Muscle of leg (tissue), 11 donors: Measurements from ENCODE around the gene DIO3. TPM values are rescaled to one million over a fixed set of nuclear protein-coding genes. Genes with fewer than 3 reads are reported as not detected.

ENCODE experiments used
- DNase-seq: peaks from one replicate; pipeline ENCODE4 v3.0.0; 2013
- H3K27ac ChIP-seq: one replicate; pipeline ENCODE4 v1.5.1; 2013; ENCODE audit warnings: mild to moderate bottlenecking, low read length, control low read depth
- H3K27me3 ChIP-seq: one replicate; pipeline ENCODE4 v1.6.1; 2013; ENCODE audit warnings: low read length; ENCODE audit not compliant: control insufficient read depth, insufficient read depth
- H3K36me3 ChIP-seq: one replicate; pipeline ENCODE4 v1.6.1; 2013; ENCODE audit warnings: low read length; ENCODE audit not compliant: control insufficient read depth, insufficient read depth
- H3K4me1 ChIP-seq: one replicate; pipeline ENCODE4 v1.6.1; 2013; ENCODE audit warnings: low read length; ENCODE audit not compliant: control insufficient read depth, insufficient read depth
- H3K4me3 ChIP-seq: one replicate; pipeline ENCODE4 v1.5.1; 2013; ENCODE audit warnings: low read length, control low read depth
- H3K9me3 ChIP-seq: replicated peaks from 2 replicates; pipeline ENCODE4 v1.6.1; 2013; ENCODE audit warnings: low read depth, low read length; ENCODE audit not compliant: control insufficient read depth
- WGBS: methylation state at CpG from one replicate; pipeline ENCODE4 v1.1.5; 2013; ENCODE audit warnings: missing lambda C conversion rate; ENCODE audit not compliant: insufficient coverage; 5-methylcytosine and 5-hydroxymethylcytosine counted together
- polyA plus RNA-seq, 8 donors: library from polyadenylated mRNA; unstranded; fragments of 120-200 nt; gene quantifications; one replicate each; pipeline versions ENCODE4 v1.2.1 to v1.2.3, GENCODE V29; 2013; ENCODE audit warnings: inconsistent platforms in 1 of 8, low replicate concordance in 1 of 8; ENCODE audit not compliant: insufficient read length in 8 of 8, insufficient read depth in 1 of 8
- total RNA-seq: library from RNA; stranded (reverse); fragments of 120-200 nt; gene quantifications from one replicate; pipeline ENCODE4 v1.2.4, GENCODE V29; 2013

DIO3 gene
- total and polyA plus RNA-seq, 9 donors, result 2.9 to 7.0 (median 5.2) TPM

- no peaks in the 10 kb centered on the region for H3K36me3 ChIP-seq
- H3K27ac ChIP-seq, result no peak overlapping the region
- peaks cover 11% of the 10 kb centered on the region for H3K9me3 ChIP-seq
- WGBS, result 85% methylated on average over 7 of the region's 7 CpGs
- H3K4me1 ChIP-seq, result peaks cover 10% of the 10 kb centered on the region
- no peak overlapping the region for H3K4me3 ChIP-seq
- peaks cover 63% of the 10 kb centered on the region for H3K27me3 ChIP-seq
- no peak for DNase-seq
Measured at GRCh38 chr14:101557321-101557695, 4.0 kb upstream of the DIO3 start.

- H3K4me3 ChIP-seq, result no peak overlapping the region
- 77% methylated on average over 7 of the region's 11 CpGs for WGBS
- H3K4me1 ChIP-seq, result peaks cover 14% of the 10 kb centered on the region
- peaks cover 14% of the 10 kb centered on the region for H3K9me3 ChIP-seq
- H3K27me3 ChIP-seq, result peaks cover 70% of the 10 kb centered on the region
- no peak overlapping the region for H3K27ac ChIP-seq
- DNase-seq, result peak; percentile 63
- H3K36me3 ChIP-seq, result no peaks in the 10 kb centered on the region
Measured at GRCh38 chr14:101557811-101558738, 3.2 kb upstream of the DIO3 start.

- WGBS, result no CpG with 5 or more reads among the region's 1 CpG
- peaks cover 21% of the 10 kb centered on the region for H3K4me1 ChIP-seq
- H3K4me3 ChIP-seq, result peak overlapping the region; percentile 45
- no peak overlapping the region for H3K27ac ChIP-seq
- peaks cover 76% of the 10 kb centered on the region for H3K27me3 ChIP-seq
- peaks cover 14% of the 10 kb centered on the region for H3K9me3 ChIP-seq
- no peaks in the 10 kb centered on the region for H3K36me3 ChIP-seq
- DNase-seq, result no peak
Measured at GRCh38 chr14:101558739-101559240, 2.5 kb upstream of the DIO3 start.

- Histone ChIP-seq H3K36me3 (no peaks in the 10 kb centered on the region), H3K4me1 (peaks cover 26% of the 10 kb centered on the region), H3K4me3 (peak overlapping the region; percentile 45), H3K9me3 (peaks cover 14% of the 10 kb centered on the region), H3K27ac (no peak overlapping the region), H3K27me3 (peaks cover 76% of the 10 kb centered on the region)
- WGBS, result 30% methylated on average over 4 of the region's 9 CpGs
- no peak for DNase-seq
Measured at GRCh38 chr14:101559250-101559623, 2.1 kb upstream of the DIO3 start.

GRCh38 chr14:101559624-101560533, 1.4 kb upstream of the DIO3 start:
- peak; percentile 60 for DNase-seq
- no peak overlapping the region for H3K27ac ChIP-seq
- peaks cover 80% of the 10 kb centered on the region for H3K27me3 ChIP-seq
- peaks cover 14% of the 10 kb centered on the region for H3K9me3 ChIP-seq
- WGBS, result under 1% methylated on average over 113 of the region's 113 CpGs
- peaks cover 28% of the 10 kb centered on the region for H3K4me1 ChIP-seq
- H3K4me3 ChIP-seq, result peak overlapping the region; percentile 45
- H3K36me3 ChIP-seq, result no peaks in the 10 kb centered on the region

- H3K27me3 ChIP-seq, result peaks cover 88% of the 10 kb centered on the region
- H3K4me3 ChIP-seq, result no peak overlapping the region
- H3K4me1 ChIP-seq, result peaks cover 28% of the 10 kb centered on the region
- H3K27ac ChIP-seq, result no peak overlapping the region
- DNase-seq, result no peak
- no peaks in the 10 kb centered on the region for H3K36me3 ChIP-seq
- H3K9me3 ChIP-seq, result peaks cover 14% of the 10 kb centered on the region
- WGBS, result under 1% methylated on average over 106 of the region's 106 CpGs
Measured at GRCh38 chr14:101560534-101561113, 671 bp upstream of the DIO3 start.

- peaks cover 14% of the 10 kb centered on the region for H3K9me3 ChIP-seq
- H3K36me3 ChIP-seq, result no peaks in the 10 kb centered on the region
- H3K4me1 ChIP-seq, result peaks cover 28% of the 10 kb centered on the region
- no peak for DNase-seq
- WGBS, result 67% methylated on average over 51 of the region's 51 CpGs
- H3K4me3 ChIP-seq, result no peak overlapping the region
- peaks cover 91% of the 10 kb centered on the region for H3K27me3 ChIP-seq
- H3K27ac ChIP-seq, result no peak overlapping the region
Measured at GRCh38 chr14:101561897-101562490, 699 bp downstream of the DIO3 start.

- Histone ChIP-seq H3K4me1 (peaks cover 28% of the 10 kb centered on the region), H3K4me3 (no peak overlapping the region), H3K27me3 (peaks cover 89% of the 10 kb centered on the region), H3K36me3 (no peaks in the 10 kb centered on the region), H3K27ac (no peak overlapping the region), H3K9me3 (peaks cover 14% of the 10 kb centered on the region)
- no peak for DNase-seq
- 12% methylated on average over 20 of the region's 23 CpGs for WGBS
Measured at GRCh38 chr14:101562659-101563351, 1.5 kb downstream of the DIO3 start.

GRCh38 chr14:101563352-101563653, 2.0 kb downstream of the DIO3 start:
- 0% methylated on average over 8 of the region's 13 CpGs for WGBS
- DNase-seq, result no peak

More at GRCh38 chr14:101563352-101563653, 2.0 kb downstream of the DIO3 start:
- peaks cover 85% of the 10 kb centered on the region for H3K27me3 ChIP-seq
- peaks cover 14% of the 10 kb centered on the region for H3K9me3 ChIP-seq
- H3K4me3 ChIP-seq, result no peak overlapping the region
- H3K36me3 ChIP-seq, result no peaks in the 10 kb centered on the region
- peaks cover 28% of the 10 kb centered on the region for H3K4me1 ChIP-seq
- no peak overlapping the region for H3K27ac ChIP-seq
